ENCODE measurements around the gene PDE2A.

PDE2A gene

GRCh38 chr11:72669527-72669926 is 4.7 kb downstream of the PDE2A start:
- no peak for ATAC-seq (replicated peaks)

GRCh38 chr11:72668629-72669347 is 5.4 kb downstream of the PDE2A start:
- no peak overlapping the region for H3K27ac Mint-ChIP-seq
- ATAC-seq (replicated peaks) = peak; percentile 89 to 93

More at GRCh38 chr11:72669527-72669926, 4.7 kb downstream of the PDE2A start:
- Mint-ChIP-seq H3K27me3 (peaks cover 54 to 77% of the 10 kb centered on the region in 2 donors), H3K36me3 (no peaks in the 10 kb centered on the region), H3K9me3 (peaks cover 0 to 4% of the 10 kb centered on the region in 2 donors), H3K27ac (no peak overlapping the region), H3K4me1 (peaks cover 16 to 17% of the 10 kb centered on the region in 2 donors), H3K4me3 (no peak overlapping the region)
- no peak for DNase-seq

GRCh38 chr11:72665911-72666472 is 8.2 kb downstream of the PDE2A start:
- no peak for ATAC-seq (replicated peaks)
- Mint-ChIP-seq H3K36me3 (no peaks in the 10 kb centered on the region), H3K4me3 (no peak overlapping the region), H3K9me3 (peaks cover 0 to 4% of the 10 kb centered on the region in 2 donors), H3K4me1 (peaks cover 0 to 1% of the 10 kb centered on the region in 2 donors), H3K27me3 (peaks cover 38 to 61% of the 10 kb centered on the region in 2 donors), H3K27ac (no peak overlapping the region)
- no peak for DNase-seq

More at GRCh38 chr11:72668629-72669347, 5.4 kb downstream of the PDE2A start:
- DNase-seq = peak; percentile 44
- H3K4me1 Mint-ChIP-seq = peaks cover 14 to 16% of the 10 kb centered on the region in 2 donors
- H3K27me3 Mint-ChIP-seq = peaks cover 52 to 75% of the 10 kb centered on the region in 2 donors
- no peak overlapping the region for H3K4me3 Mint-ChIP-seq
- H3K9me3 Mint-ChIP-seq = peaks cover 0 to 4% of the 10 kb centered on the region in 2 donors
- no peaks in the 10 kb centered on the region for H3K36me3 Mint-ChIP-seq

GRCh38 chr11:72662036-72662435 is 12.2 kb downstream of the PDE2A start:
- no peaks in the 10 kb centered on the region for H3K4me1 Mint-ChIP-seq

GRCh38 chr11:72661486-72661885 is 12.7 kb downstream of the PDE2A start:
- Mint-ChIP-seq H3K27me3 (peaks cover 34 to 54% of the 10 kb centered on the region in 2 donors), H3K9me3 (no peaks in the 10 kb centered on the region), H3K4me3 (no peak overlapping the region), H3K27ac (no peak overlapping the region), H3K36me3 (no peaks in the 10 kb centered on the region), H3K4me1 (no peaks in the 10 kb centered on the region)
- ATAC-seq (replicated peaks) (no peak), DNase-seq (no peak)

More at GRCh38 chr11:72662036-72662435, 12.2 kb downstream of the PDE2A start:
- Mint-ChIP-seq H3K4me3 (no peak overlapping the region), H3K27me3 (peaks cover 35 to 55% of the 10 kb centered on the region in 2 donors), H3K36me3 (no peaks in the 10 kb centered on the region), H3K27ac (no peak overlapping the region), H3K9me3 (peaks cover 0 to under 1% of the 10 kb centered on the region in 2 donors)
- DNase-seq = no peak
- no peak for ATAC-seq (replicated peaks)

- no peaks in the 10 kb centered on the region for H3K9me3 Mint-ChIP-seq
- H3K4me1 Mint-ChIP-seq = no peaks in the 10 kb centered on the region
- no peak overlapping the region for H3K27ac Mint-ChIP-seq
- no peaks in the 10 kb centered on the region for H3K36me3 Mint-ChIP-seq
- ATAC-seq (replicated peaks) (no peak), DNase-seq (no peak)
- H3K4me3 Mint-ChIP-seq = no peak overlapping the region
- H3K27me3 Mint-ChIP-seq = peaks cover 20 to 49% of the 10 kb centered on the region in 2 donors
Observed at GRCh38 chr11:72658989-72659640, 15.1 kb downstream of the PDE2A start.

- no peak overlapping the region for H3K27ac Mint-ChIP-seq
- ATAC-seq (replicated peaks) = no peak
- no peaks in the 10 kb centered on the region for H3K4me1 Mint-ChIP-seq
- DNase-seq = no peak
- H3K4me3 Mint-ChIP-seq = no peak overlapping the region
- peaks cover 12 to 47% of the 10 kb centered on the region in 2 donors for H3K27me3 Mint-ChIP-seq
- H3K9me3 Mint-ChIP-seq = no peaks in the 10 kb centered on the region
- no peaks in the 10 kb centered on the region for H3K36me3 Mint-ChIP-seq
Observed at GRCh38 chr11:72657411-72658100, 16.7 kb downstream of the PDE2A start.

- H3K27ac Mint-ChIP-seq = no peak overlapping the region
- ATAC-seq (replicated peaks) = no peak
- peaks cover 12 to 41% of the 10 kb centered on the region in 2 donors for H3K27me3 Mint-ChIP-seq
- no peak overlapping the region for H3K4me3 Mint-ChIP-seq
- H3K36me3 Mint-ChIP-seq = no peaks in the 10 kb centered on the region
- H3K4me1 Mint-ChIP-seq = no peaks in the 10 kb centered on the region
- no peak for DNase-seq
- no peaks in the 10 kb centered on the region for H3K9me3 Mint-ChIP-seq
Observed at GRCh38 chr11:72655896-72656464, 18.2 kb downstream of the PDE2A start.

GRCh38 chr11:72655014-72655413 is 19.2 kb downstream of the PDE2A start:
- no peak overlapping the region for H3K4me3 Mint-ChIP-seq
- H3K27ac Mint-ChIP-seq = no peak overlapping the region
- H3K36me3 Mint-ChIP-seq = no peaks in the 10 kb centered on the region
- ATAC-seq (replicated peaks) (no peak), DNase-seq (no peak)
- no peaks in the 10 kb centered on the region for H3K4me1 Mint-ChIP-seq
- no peaks in the 10 kb centered on the region for H3K9me3 Mint-ChIP-seq
- H3K27me3 Mint-ChIP-seq = peaks cover 8 to 36% of the 10 kb centered on the region in 2 donors

GRCh38 chr11:72653649-72654048 is 20.6 kb downstream of the PDE2A start:
- Mint-ChIP-seq H3K36me3 (no peaks in the 10 kb centered on the region), H3K4me3 (no peak overlapping the region), H3K9me3 (no peaks in the 10 kb centered on the region), H3K27me3 (peaks cover 7 to 26% of the 10 kb centered on the region in 2 donors), H3K27ac (no peak overlapping the region), H3K4me1 (no peaks in the 10 kb centered on the region)
- DNase-seq (no peak), ATAC-seq (replicated peaks) (no peak)

- ATAC-seq (replicated peaks) = no peak
- DNase-seq = no peak
- Mint-ChIP-seq H3K27me3 (peaks cover 4 to 20% of the 10 kb centered on the region in 2 donors), H3K9me3 (no peaks in the 10 kb centered on the region), H3K36me3 (no peaks in the 10 kb centered on the region), H3K4me1 (no peaks in the 10 kb centered on the region), H3K4me3 (no peak overlapping the region), H3K27ac (no peak overlapping the region)
Observed at GRCh38 chr11:72652873-72653630, 21.2 kb downstream of the PDE2A start.

- H3K4me1 Mint-ChIP-seq = no peaks in the 10 kb centered on the region
- H3K4me3 Mint-ChIP-seq = no peak overlapping the region
- no peaks in the 10 kb centered on the region for H3K9me3 Mint-ChIP-seq
- no peak for DNase-seq
- H3K27ac Mint-ChIP-seq = no peak overlapping the region
- peaks cover 4 to 19% of the 10 kb centered on the region in 2 donors for H3K27me3 Mint-ChIP-seq
- no peaks in the 10 kb centered on the region for H3K36me3 Mint-ChIP-seq
- ATAC-seq (replicated peaks) = no peak
Observed at GRCh38 chr11:72652133-72652532, 22.1 kb downstream of the PDE2A start.

- no peaks in the 10 kb centered on the region for H3K36me3 Mint-ChIP-seq
- H3K4me1 Mint-ChIP-seq = no peaks in the 10 kb centered on the region
- H3K9me3 Mint-ChIP-seq = no peaks in the 10 kb centered on the region
- H3K27me3 Mint-ChIP-seq = peaks cover 4 to 8% of the 10 kb centered on the region in 2 donors
- DNase-seq = no peak
- no peak for ATAC-seq (replicated peaks)
- no peak overlapping the region for H3K27ac Mint-ChIP-seq
- H3K4me3 Mint-ChIP-seq = no peak overlapping the region
Observed at GRCh38 chr11:72649215-72649976, 24.8 kb downstream of the PDE2A start.

Data from stimulated activated naive B cell treated with anti-CD40 and anti-IgM and Interleukin-4, amounts not matched to agents 10 μg/mL and 1 μg/mL and 100 μg/mL, for 72 hours (primary cell).